Daoy (cell line): Measurements from ENCODE around the gene MLANA. TPM values are rescaled to one million over a fixed set of nuclear protein-coding genes. Genes with fewer than 3 reads are reported as not detected.

Source experiments
- DNase-seq: peaks from one replicate; pipeline ENCODE4 v3.0.0-alpha.2; 2015; ENCODE audit warnings: low read depth
- total RNA-seq: library from RNA; depleted of rRNA; stranded (reverse); fragments of >200 nt; shearing (Covaris generic); gene quantifications from 2 replicates; pipeline ENCODE4 v1.2.3, GENCODE V29; 2014

Gene MLANA
- total RNA-seq, 1 experiment from 2014 or later: not detected

- no peak for DNase-seq
These were observed 8.6 kb downstream of the MLANA start for GRCh38 chr9:5899292-5899691.

GRCh38 chr9:5900622-5901021 is 9.9 kb downstream of the MLANA start:
- DNase-seq: no peak

- DNase-seq: no peak
These were observed 11.7 kb downstream of the MLANA start for GRCh38 chr9:5902377-5902776.

- DNase-seq: no peak
These were observed 18.2 kb downstream of the MLANA start for GRCh38 chr9:5908918-5909317.

- no peak for DNase-seq
These were observed 19.3 kb downstream of the MLANA start for GRCh38 chr9:5909976-5910375.

- DNase-seq: no peak
These were observed 19.8 kb downstream of the MLANA start for GRCh38 chr9:5910413-5911057.

- DNase-seq: no peak
These were observed 24.7 kb downstream of the MLANA start for GRCh38 chr9:5915438-5915837.

- no peak for DNase-seq
These were observed 26.6 kb downstream of the MLANA start for GRCh38 chr9:5917273-5917672.

GRCh38 chr9:5917888-5918287 is 27.2 kb downstream of the MLANA start:
- no peak for DNase-seq

- no peak for DNase-seq
These were observed 27.8 kb downstream of the MLANA start for GRCh38 chr9:5918460-5918859.

- no peak for DNase-seq
These were observed 30.2 kb downstream of the MLANA start for GRCh38 chr9:5920860-5921328.

GRCh38 chr9:5922192-5922591 is 31.5 kb downstream of the MLANA start:
- DNase-seq: no peak

- DNase-seq: no peak
These were observed 41.0 kb downstream of the MLANA start for GRCh38 chr9:5931657-5932056.

GRCh38 chr9:5938449-5938848 is 47.8 kb downstream of the MLANA start:
- DNase-seq: no peak

- no peak for DNase-seq
These were observed 48.8 kb downstream of the MLANA start for GRCh38 chr9:5939530-5939929.

GRCh38 chr9:5941214-5941613 is 50.5 kb downstream of the MLANA start:
- DNase-seq: no peak

- no peak for DNase-seq
These were observed 54.4 kb downstream of the MLANA start for GRCh38 chr9:5945112-5945511.

- DNase-seq: peak; percentile 6
These were observed 57.2 kb downstream of the MLANA start for GRCh38 chr9:5947912-5948311.

- DNase-seq: peak; percentile 23
These were observed 58.5 kb downstream of the MLANA start for GRCh38 chr9:5949103-5949699.

- DNase-seq: no peak
These were observed 59.6 kb downstream of the MLANA start for GRCh38 chr9:5950261-5950660.

- DNase-seq: no peak
These were observed 61.1 kb downstream of the MLANA start for GRCh38 chr9:5951686-5952211.

- DNase-seq: no peak
These were observed 63.3 kb downstream of the MLANA start for GRCh38 chr9:5953743-5954707.
